ENCODE data around the gene CNTROB. TPM values are rescaled to one million over a fixed set of nuclear protein-coding genes. Genes with fewer than 3 reads are reported as not detected.

The CNTROB gene
- total and polyA plus RNA-seq, 2 experiments from 2014 or later, result 21.1 to 37.5 TPM

DNA sequence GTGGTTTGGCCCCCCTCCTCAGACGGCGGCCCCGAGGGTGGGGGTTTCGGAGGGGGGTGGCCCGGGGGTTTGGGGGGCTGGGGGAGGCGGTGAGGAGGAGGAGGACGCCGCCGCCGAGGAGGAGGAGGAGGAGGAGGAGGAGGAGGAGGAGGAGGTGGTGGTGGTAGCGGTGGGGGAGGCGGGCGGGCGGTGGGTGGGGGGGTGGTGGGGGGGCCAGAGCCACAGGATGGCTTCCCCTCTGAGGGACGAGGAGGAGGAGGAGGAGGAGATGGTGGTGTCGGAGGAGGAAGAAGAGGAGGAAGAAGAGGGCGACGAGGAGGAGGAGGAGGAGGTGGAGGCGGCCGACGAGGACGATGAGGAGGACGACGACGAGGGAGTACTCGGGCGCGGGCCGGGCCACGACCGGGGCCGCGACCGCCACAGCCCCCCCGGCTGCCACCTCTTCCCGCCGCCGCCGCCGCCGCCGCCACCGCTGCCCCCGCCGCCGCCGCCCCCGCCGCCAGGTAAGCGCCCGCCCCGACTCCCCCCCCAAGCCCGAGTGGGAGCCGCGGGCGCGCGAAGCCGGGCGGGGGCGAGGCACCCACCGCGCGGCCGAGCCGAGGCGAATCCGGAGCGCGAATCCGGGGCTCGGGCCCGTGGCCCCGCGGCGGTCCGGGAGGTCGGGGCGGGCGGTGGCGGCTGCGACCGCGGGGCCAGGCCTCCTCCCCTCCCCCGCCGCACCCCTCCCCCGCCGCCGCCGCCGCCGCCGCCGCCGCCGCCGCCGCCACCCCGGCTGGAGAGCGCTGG, 47.2 kb upstream of the CNTROB start:
- Histone ChIP-seq H3K79me2 (peaks cover 37% of the 10 kb centered on the region), H3K27ac (peak overlapping the region; percentile 97), H3K36me3 (replicated peaks; ENCODE audit: insufficient read depth, low read depth) (no peaks in the 10 kb centered on the region), H3K4me3 (peak overlapping the region; percentile 75), H3K9me3 (ENCODE audit: low read depth) (no peaks in the 10 kb centered on the region), H3K4me2 (peak overlapping the region; percentile 96), H3K9me2 (replicated peaks; ENCODE audit: insufficient read depth) (no peaks in the 10 kb centered on the region), H4K20me1 (ENCODE audit: insufficient read depth, poor library complexity, severe bottlenecking) (peaks cover 1% of the 10 kb centered on the region), H3K4me1 (ENCODE audit: insufficient read depth) (peaks cover 53% of the 10 kb centered on the region), H3K27me3 (no peaks in the 10 kb centered on the region), H2AFZ (no peak overlapping the region)
- DNase-seq (ENCODE audit: low spot score), result peak; percentile 32
- WGBS (ENCODE audit: low lambda C conversion rate, missing lambda C conversion rate), result 0% methylated on average over 4 of the region's 100 CpGs
- TF ChIP-seq EZH2 (IDR thresholded peaks at IDR 0.05; ENCODE audit: borderline replicate concordance) (no peak), EZH2phosphoT487 (IDR thresholded peaks at IDR 0.05; ENCODE audit: low read depth, severe bottlenecking, unreplicated experiment) (no peak)
- TF ChIP-seq, protein P1, sequence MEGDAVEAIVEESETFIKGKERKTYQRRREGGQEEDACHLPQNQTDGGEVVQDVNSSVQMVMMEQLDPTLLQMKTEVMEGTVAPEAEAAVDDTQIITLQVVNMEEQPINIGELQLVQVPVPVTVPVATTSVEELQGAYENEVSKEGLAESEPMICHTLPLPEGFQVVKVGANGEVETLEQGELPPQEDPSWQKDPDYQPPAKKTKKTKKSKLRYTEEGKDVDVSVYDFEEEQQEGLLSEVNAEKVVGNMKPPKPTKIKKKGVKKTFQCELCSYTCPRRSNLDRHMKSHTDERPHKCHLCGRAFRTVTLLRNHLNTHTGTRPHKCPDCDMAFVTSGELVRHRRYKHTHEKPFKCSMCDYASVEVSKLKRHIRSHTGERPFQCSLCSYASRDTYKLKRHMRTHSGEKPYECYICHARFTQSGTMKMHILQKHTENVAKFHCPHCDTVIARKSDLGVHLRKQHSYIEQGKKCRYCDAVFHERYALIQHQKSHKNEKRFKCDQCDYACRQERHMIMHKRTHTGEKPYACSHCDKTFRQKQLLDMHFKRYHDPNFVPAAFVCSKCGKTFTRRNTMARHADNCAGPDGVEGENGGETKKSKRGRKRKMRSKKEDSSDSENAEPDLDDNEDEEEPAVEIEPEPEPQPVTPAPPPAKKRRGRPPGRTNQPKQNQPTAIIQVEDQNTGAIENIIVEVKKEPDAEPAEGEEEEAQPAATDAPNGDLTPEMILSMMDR (IDR thresholded peaks at IDR 0.05; ENCODE audit: poor library complexity), result no peak

DNA sequence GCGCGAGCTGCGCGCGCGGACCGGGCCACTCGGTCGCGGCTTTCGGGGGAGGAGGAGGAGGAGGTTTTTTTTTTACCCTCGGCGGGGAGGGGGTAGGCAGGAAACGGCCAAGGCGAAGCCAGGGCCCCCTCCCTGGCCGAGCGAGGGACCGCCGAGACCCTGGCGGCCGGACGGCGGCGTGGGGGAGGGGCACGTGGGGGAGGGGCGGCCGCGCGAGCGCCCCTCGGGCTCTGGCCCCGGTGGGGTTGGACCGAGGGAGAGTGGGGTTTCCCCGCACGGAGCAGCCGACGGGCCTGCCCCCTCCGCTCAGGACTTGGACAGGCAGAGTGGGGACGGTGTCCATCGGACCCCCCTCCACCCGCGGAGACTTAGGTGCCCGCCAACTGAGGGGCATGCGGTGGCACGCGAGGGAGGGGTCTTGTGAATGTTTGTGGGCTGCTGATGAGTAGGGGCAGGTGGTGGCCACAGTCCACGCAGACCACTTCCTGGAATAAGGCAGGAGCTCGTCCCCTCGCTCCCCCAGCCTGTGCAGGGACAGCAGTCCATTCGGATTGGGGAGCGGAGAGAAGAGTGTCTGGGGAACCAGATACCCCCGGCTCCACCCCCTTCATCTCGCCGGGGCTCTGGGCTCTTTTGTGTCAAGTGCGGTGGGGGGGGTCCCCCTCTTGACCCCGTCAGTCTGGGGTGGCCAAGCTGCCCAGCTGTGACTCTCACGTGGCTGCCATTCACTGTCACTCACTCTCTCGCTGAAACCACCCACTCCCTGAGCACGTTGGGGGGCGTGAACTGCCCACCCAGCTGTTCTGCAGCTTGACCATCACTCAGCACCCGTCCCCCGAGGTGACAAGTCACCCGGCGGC, 46.4 kb upstream of the CNTROB start:
- TF ChIP-seq EZH2phosphoT487 (IDR thresholded peaks at IDR 0.05; ENCODE audit: low read depth, severe bottlenecking, unreplicated experiment), result no peak
- no peak for TF ChIP-seq EZH2 (IDR thresholded peaks at IDR 0.05; ENCODE audit: borderline replicate concordance)
- TF ChIP-seq, protein P1 (IDR thresholded peaks at IDR 0.05; ENCODE audit: poor library complexity), result no peak
- peak overlapping the region; percentile 96 for H3K4me2 ChIP-seq
- no peaks in the 10 kb centered on the region for H3K9me3 ChIP-seq (ENCODE audit: low read depth)
- peak overlapping the region; percentile 97 for H3K27ac ChIP-seq
- H3K4me3 ChIP-seq, result peak overlapping the region; percentile 75
- H2AFZ ChIP-seq, result no peak overlapping the region
- H3K79me2 ChIP-seq, result peaks cover 41% of the 10 kb centered on the region
- 3% methylated on average over 44 of the region's 64 CpGs for WGBS (ENCODE audit: low lambda C conversion rate, missing lambda C conversion rate)
- peaks cover 7% of the 10 kb centered on the region for H4K20me1 ChIP-seq (ENCODE audit: insufficient read depth, poor library complexity, severe bottlenecking)
- H3K36me3 ChIP-seq (replicated peaks; ENCODE audit: insufficient read depth, low read depth), result no peaks in the 10 kb centered on the region
- H3K9me2 ChIP-seq (replicated peaks; ENCODE audit: insufficient read depth), result no peaks in the 10 kb centered on the region
- H3K27me3 ChIP-seq, result no peaks in the 10 kb centered on the region
- H3K4me1 ChIP-seq (ENCODE audit: insufficient read depth), result peaks cover 54% of the 10 kb centered on the region
- peak; percentile 69 for DNase-seq (ENCODE audit: low spot score)

- Histone ChIP-seq H3K4me2 (peak overlapping the region; percentile 96), H3K27ac (peak overlapping the region; percentile 97), H3K9me2 (replicated peaks; ENCODE audit: insufficient read depth) (no peaks in the 10 kb centered on the region), H3K4me1 (ENCODE audit: insufficient read depth) (peaks cover 45% of the 10 kb centered on the region), H3K79me2 (peaks cover 47% of the 10 kb centered on the region), H3K4me3 (peak overlapping the region; percentile 75), H3K27me3 (no peaks in the 10 kb centered on the region), H4K20me1 (ENCODE audit: insufficient read depth, poor library complexity, severe bottlenecking) (peaks cover 7% of the 10 kb centered on the region), H2AFZ (no peak overlapping the region), H3K9me3 (ENCODE audit: low read depth) (no peaks in the 10 kb centered on the region), H3K36me3 (replicated peaks; ENCODE audit: insufficient read depth, low read depth) (no peaks in the 10 kb centered on the region)
- WGBS (ENCODE audit: low lambda C conversion rate, missing lambda C conversion rate), result 4% methylated on average over 27 of the region's 30 CpGs
- no peak for TF ChIP-seq EZH2 (IDR thresholded peaks at IDR 0.05; ENCODE audit: borderline replicate concordance)
- TF ChIP-seq, protein P1 (IDR thresholded peaks at IDR 0.05; ENCODE audit: poor library complexity), result no peak
- no peak for TF ChIP-seq EZH2phosphoT487 (IDR thresholded peaks at IDR 0.05; ENCODE audit: low read depth, severe bottlenecking, unreplicated experiment)
- DNase-seq (ENCODE audit: low spot score), result peak; percentile 64
These were observed 45.6 kb upstream of the CNTROB start for GRCh38 chr17:7886227-7887037.

Measured in hepatocyte (in vitro differentiated cells).